Measurements from ENCODE around the gene CHRND.

DNA sequence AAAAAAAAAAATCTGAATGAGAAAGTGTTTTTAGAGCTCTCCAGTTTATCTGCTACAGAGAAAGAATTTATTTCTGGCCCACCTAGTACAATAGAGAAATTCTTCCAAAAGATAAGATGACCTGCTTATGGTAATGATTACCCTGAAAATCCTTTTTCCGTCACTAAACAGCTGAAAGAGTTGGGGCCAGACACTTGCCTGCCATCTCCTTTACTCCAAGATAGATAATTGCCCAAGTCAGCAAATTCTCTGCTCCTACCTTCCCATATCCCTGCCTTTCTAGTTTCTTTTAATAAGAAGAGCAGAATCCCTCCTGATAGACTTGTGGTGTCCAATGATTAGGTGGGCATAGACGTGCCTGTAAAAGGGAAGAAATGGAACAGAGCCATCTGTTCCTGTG lies 52.7 kb downstream of the CHRND start:
- TF ChIP-seq, protein P1, sequence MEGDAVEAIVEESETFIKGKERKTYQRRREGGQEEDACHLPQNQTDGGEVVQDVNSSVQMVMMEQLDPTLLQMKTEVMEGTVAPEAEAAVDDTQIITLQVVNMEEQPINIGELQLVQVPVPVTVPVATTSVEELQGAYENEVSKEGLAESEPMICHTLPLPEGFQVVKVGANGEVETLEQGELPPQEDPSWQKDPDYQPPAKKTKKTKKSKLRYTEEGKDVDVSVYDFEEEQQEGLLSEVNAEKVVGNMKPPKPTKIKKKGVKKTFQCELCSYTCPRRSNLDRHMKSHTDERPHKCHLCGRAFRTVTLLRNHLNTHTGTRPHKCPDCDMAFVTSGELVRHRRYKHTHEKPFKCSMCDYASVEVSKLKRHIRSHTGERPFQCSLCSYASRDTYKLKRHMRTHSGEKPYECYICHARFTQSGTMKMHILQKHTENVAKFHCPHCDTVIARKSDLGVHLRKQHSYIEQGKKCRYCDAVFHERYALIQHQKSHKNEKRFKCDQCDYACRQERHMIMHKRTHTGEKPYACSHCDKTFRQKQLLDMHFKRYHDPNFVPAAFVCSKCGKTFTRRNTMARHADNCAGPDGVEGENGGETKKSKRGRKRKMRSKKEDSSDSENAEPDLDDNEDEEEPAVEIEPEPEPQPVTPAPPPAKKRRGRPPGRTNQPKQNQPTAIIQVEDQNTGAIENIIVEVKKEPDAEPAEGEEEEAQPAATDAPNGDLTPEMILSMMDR (IDR thresholded peaks at IDR 0.05): no peak
- TF ChIP-seq POLR2AphosphoS5 (IDR thresholded peaks at IDR 0.05): no peak
- TF ChIP-seq POLR2A (IDR thresholded peaks at IDR 0.05): no peak
